Kidney (tissue), 14 donors: ENCODE measurements around the gene SLFN13. TPM values are rescaled to one million over a fixed set of nuclear protein-coding genes. Genes with fewer than 3 reads are reported as not detected.

ENCODE experiments used
- DNase-seq, 5 donors: peaks; one replicate each; pipeline ENCODE4 v3.0.0-alpha.2; 2013 to 2020
- FAIRE-seq: peaks from 2 replicates; lab custom pipeline; 2012; peaks lifted over from hg19 to GRCh38; lab: Jason Lieb, UNC
- H3K27ac ChIP-seq, 2 donors: one replicate each; pipeline ENCODE4 v1.7.0; 2013; ENCODE audit warnings: low read depth in 2 of 2, low read length in 2 of 2, inconsistent platforms in 1 of 2
- H3K27me3 ChIP-seq: one replicate; pipeline ENCODE4 v1.7.1; 2013; ENCODE audit warnings: low read length, inconsistent platforms; ENCODE audit not compliant: control insufficient read depth, insufficient read depth
- H3K36me3 ChIP-seq, 3 donors: one replicate each; pipeline versions ENCODE4 v1.7.0 to v1.7.1; 2013; ENCODE audit warnings: low read length in 3 of 3, control low read depth in 1 of 3, inconsistent platforms in 1 of 3; ENCODE audit not compliant: insufficient read depth in 3 of 3, control insufficient read depth in 2 of 3
- H3K4me1 ChIP-seq, 3 donors: one replicate each; pipeline versions ENCODE4 v1.7.0 to v1.7.1; 2013; ENCODE audit warnings: low read length in 3 of 3, inconsistent platforms in 1 of 3, low read depth in 1 of 3; ENCODE audit not compliant: control insufficient read depth in 2 of 3, insufficient read depth in 2 of 3
- H3K4me3 ChIP-seq, 3 donors: one replicate each; pipeline versions ENCODE4 v1.7.0 to v1.8.1; 2013; ENCODE audit warnings: low read length in 3 of 3, control low read depth in 1 of 3, inconsistent platforms in 1 of 3
- H3K9ac ChIP-seq, 3 donors: one replicate each; pipeline versions ENCODE4 v1.7.0 to v1.7.1; 2013; ENCODE audit warnings: low read length in 3 of 3, control low read depth in 1 of 3, inconsistent platforms in 1 of 3
- H3K9me3 ChIP-seq, 3 donors: one replicate each; pipeline versions ENCODE4 v1.7.0 to v1.7.1; 2013; ENCODE audit warnings: low read length in 3 of 3, control low read depth in 1 of 3, inconsistent platforms in 1 of 3; ENCODE audit not compliant: control insufficient read depth in 2 of 3, insufficient read depth in 1 of 3
- intact Hi-C: fragments of 100-400 bp; cut with DNase I; formaldehyde crosslinking; loops from one replicate; pipeline ENCODE4 v1.11.1; 2022
- polyA plus RNA-seq: library from polyadenylated mRNA; stranded (reverse); fragments of 350-450 nt; fragmentation: Illumina TruSeq; extraction: RNeasy Lipid Tissue Mini Kit (QIAGEN cat#74804); gene quantifications from one replicate; pipeline ENCODE4 v1.2.3, GENCODE V29; 2014; ENCODE audit warnings: low read depth, low replicate concordance; ENCODE audit not compliant: insufficient read depth
- total RNA-seq: library from RNA; stranded (reverse); fragmentation: NEBNext Ultra II Directional; extraction: Animal tissue kit (Norgen Biotek cat#: 25700); gene quantifications from one replicate; pipeline ENCODE4 v1.2.1, GENCODE V29; 2021
- TF ChIP-seq, protein P1 (sequence below): IDR thresholded peaks from 3 replicates; pipeline ENCODE4 v1.5.1; 2012; ENCODE audit warnings: mild to moderate bottlenecking, moderate library complexity, borderline replicate concordance; ENCODE audit not compliant: insufficient read depth; ENCODE audit errors: extremely low read depth
- donor health status: control.
- donor health status: control.
- donor health status: control.
- donor health status: control.
- donor health status: control.
- donor health status: DM: yes; HTN: yes; CAD: no.
- donor health status: Normal renal cell carcinoma (clear cell type).

SLFN13 gene
- total and polyA plus RNA-seq, 2 donors from 2014 or later, result 3.1 to 24.5 TPM

- H3K36me3 ChIP-seq, result no peaks in the 10 kb centered on the region
- peaks cover 2 to 4% (median 3%) of the 10 kb centered on the region in 3 donors for H3K4me1 ChIP-seq
- FAIRE-seq (no peak), DNase-seq (no peak)
- H3K9ac ChIP-seq, result no peak overlapping the region
- no peak overlapping the region for H3K4me3 ChIP-seq
- intact Hi-C loops, result no loop called here
- no peaks in the 10 kb centered on the region for H3K9me3 ChIP-seq
- H3K27ac ChIP-seq, result no peak overlapping the region
- TF ChIP-seq, protein P1, sequence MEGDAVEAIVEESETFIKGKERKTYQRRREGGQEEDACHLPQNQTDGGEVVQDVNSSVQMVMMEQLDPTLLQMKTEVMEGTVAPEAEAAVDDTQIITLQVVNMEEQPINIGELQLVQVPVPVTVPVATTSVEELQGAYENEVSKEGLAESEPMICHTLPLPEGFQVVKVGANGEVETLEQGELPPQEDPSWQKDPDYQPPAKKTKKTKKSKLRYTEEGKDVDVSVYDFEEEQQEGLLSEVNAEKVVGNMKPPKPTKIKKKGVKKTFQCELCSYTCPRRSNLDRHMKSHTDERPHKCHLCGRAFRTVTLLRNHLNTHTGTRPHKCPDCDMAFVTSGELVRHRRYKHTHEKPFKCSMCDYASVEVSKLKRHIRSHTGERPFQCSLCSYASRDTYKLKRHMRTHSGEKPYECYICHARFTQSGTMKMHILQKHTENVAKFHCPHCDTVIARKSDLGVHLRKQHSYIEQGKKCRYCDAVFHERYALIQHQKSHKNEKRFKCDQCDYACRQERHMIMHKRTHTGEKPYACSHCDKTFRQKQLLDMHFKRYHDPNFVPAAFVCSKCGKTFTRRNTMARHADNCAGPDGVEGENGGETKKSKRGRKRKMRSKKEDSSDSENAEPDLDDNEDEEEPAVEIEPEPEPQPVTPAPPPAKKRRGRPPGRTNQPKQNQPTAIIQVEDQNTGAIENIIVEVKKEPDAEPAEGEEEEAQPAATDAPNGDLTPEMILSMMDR, result no peak
- no peaks in the 10 kb centered on the region for H3K27me3 ChIP-seq
Observed at GRCh38 chr17:35438433-35438832, 10.1 kb downstream of the SLFN13 start.

DNA sequence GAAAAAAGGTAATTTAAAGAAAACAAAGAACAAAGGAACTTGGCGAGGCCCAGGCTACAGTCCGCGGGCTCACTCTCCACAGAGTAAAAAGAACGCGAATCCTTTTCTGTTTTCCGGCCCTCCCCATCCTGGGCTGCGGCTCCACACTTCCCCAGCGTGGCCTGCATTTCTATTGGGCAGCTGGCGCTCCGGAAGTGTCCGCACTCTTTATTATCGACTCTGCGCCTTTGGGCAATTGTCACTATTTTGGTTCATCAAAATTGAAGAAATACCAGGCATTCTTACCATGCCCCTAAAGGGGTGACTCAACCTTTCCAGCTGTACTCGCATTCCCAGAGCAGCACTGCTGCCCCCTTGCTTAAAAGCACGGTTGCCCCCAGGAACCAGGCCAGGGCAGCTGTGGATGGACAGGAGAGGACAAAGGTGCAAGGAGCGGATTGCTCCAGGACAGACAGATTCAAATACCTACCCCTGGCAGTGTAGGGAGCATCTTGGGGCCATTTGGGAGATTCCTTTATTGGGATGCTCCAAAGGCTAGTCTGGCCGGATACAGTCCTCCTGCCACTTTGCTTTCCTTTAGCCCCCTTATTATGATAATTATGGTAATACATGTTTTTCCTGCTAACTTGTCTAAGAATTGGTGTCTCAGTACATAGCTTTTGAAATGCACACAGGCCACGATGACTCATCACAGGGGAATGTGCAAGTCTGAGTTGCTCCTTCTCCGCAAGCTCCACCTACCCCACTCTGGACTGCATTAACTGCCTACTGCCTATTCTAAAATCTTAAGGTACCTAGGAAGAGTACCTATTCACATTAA, 15.3 kb downstream of the SLFN13 start:
- TF ChIP-seq, protein P1, result no peak

GRCh38 chr17:35432176-35433074, 16.1 kb downstream of the SLFN13 start, which contains the start of gene SLFN12:
TSS of gene SLFN12 (minus strand) at chr17:35432500. CDS start at chr17:35423028, 9,472 bp downstream.
- Histone ChIP-seq H3K27ac (peak within 1 kb of the TSS; percentile 84 to 86), H3K9me3 (no peaks in the 10 kb centered on the region), H3K9ac (peak within 1 kb of the TSS; percentile 45 to 79 (median 70)), H3K4me3 (peak within 1 kb of the TSS; percentile 78 to 88 (median 88)), H3K36me3 (no peaks in the 10 kb centered on the region), H3K27me3 (no peaks in the 10 kb centered on the region), H3K4me1 (peaks cover 5 to 7% (median 5%) of the 10 kb centered on the region in 3 donors)
- FAIRE-seq (peak; percentile 51), DNase-seq (peak; percentile 69 to 98 (median 85))
- intact Hi-C loops, result no loop called here
- TF ChIP-seq, protein P1, result no peak

More for the DNA sequence above, 15.3 kb downstream of the SLFN13 start:
- intact Hi-C loops, result no loop called here
- H3K4me1 ChIP-seq, result peaks cover 5 to 7% (median 5%) of the 10 kb centered on the region in 3 donors
- H3K27me3 ChIP-seq, result no peaks in the 10 kb centered on the region
- no peaks in the 10 kb centered on the region for H3K9me3 ChIP-seq
- FAIRE-seq, result no peak
- peak overlapping the region; percentile 78 to 88 (median 88) for H3K4me3 ChIP-seq
- peak; percentile 71 to 96 (median 79) for DNase-seq
- peak overlapping the region; percentile 84 to 86 for H3K27ac ChIP-seq
- H3K9ac ChIP-seq, result peak overlapping the region in 2 of 3 donors; percentile 70 to 79
- no peaks in the 10 kb centered on the region for H3K36me3 ChIP-seq
